Measurements from ENCODE around the gene ITPKB. TPM values are rescaled to one million over a fixed set of nuclear protein-coding genes. Genes with fewer than 3 reads are reported as not detected.
"Not testable (repeated sequence)": the region's sequence is repeated elsewhere in the genome, so short reads cannot be mapped to it uniquely, and the experiment has no call there.

ITPKB gene
- total RNA-seq, 1 donor, result 6.2 TPM

- Histone ChIP-seq H3K4me2 (ENCODE audit: insufficient read depth, low read length) (no peak overlapping the region), H2AFZ (ENCODE audit: low read length) (no peak overlapping the region), H4K20me1 (ENCODE audit: insufficient read depth, low read length) (no peaks in the 10 kb centered on the region), H3K9me3 (ENCODE audit: low read depth, low read length) (no peaks in the 10 kb centered on the region), H3K4me1 (ENCODE audit: insufficient read depth, low read length) (peaks cover 11% of the 10 kb centered on the region), H3K36me3 (ENCODE audit: insufficient read depth, low read length) (no peaks in the 10 kb centered on the region), H3K79me2 (ENCODE audit: insufficient read depth, low read length) (no peaks in the 10 kb centered on the region), H3K27me3 (ENCODE audit: insufficient read depth, low read length) (no peaks in the 10 kb centered on the region), H3K4me3 (ENCODE audit: insufficient read depth, low read length) (no peak overlapping the region), H3K27ac (ENCODE audit: low read depth, low read length) (no peak overlapping the region)
- no peak for TF ChIP-seq CTCF (IDR thresholded peaks at IDR 0.05; ENCODE audit: extremely low read depth, low read depth, low read length)
- no peak for DNase-seq (ENCODE audit: insufficient read length, low spot score, missing footprints)
Observed at GRCh38 chr1:226722240-226722900, 16.7 kb downstream of the ITPKB start.

- H3K4me1 ChIP-seq (ENCODE audit: insufficient read depth, low read length), result peaks cover 17% of the 10 kb centered on the region
- H3K27ac ChIP-seq (ENCODE audit: low read depth, low read length); H3K4me3 ChIP-seq (ENCODE audit: insufficient read depth, low read length); H3K27me3 ChIP-seq (ENCODE audit: insufficient read depth, low read length); H3K4me2 ChIP-seq (ENCODE audit: insufficient read depth, low read length); H4K20me1 ChIP-seq (ENCODE audit: insufficient read depth, low read length); H3K79me2 ChIP-seq (ENCODE audit: insufficient read depth, low read length); DNase-seq (ENCODE audit: insufficient read length, low spot score, missing footprints); H3K9me3 ChIP-seq (ENCODE audit: low read depth, low read length); H3K36me3 ChIP-seq (ENCODE audit: insufficient read depth, low read length); H2AFZ ChIP-seq (ENCODE audit: low read length): not testable (repeated sequence)
Observed at GRCh38 chr1:226720574-226720973, 18.5 kb downstream of the ITPKB start.

GRCh38 chr1:226719596-226720387, 19.3 kb downstream of the ITPKB start:
- H3K27ac ChIP-seq (ENCODE audit: low read depth, low read length), result no peak overlapping the region
- no peaks in the 10 kb centered on the region for H4K20me1 ChIP-seq (ENCODE audit: insufficient read depth, low read length)
- H3K79me2 ChIP-seq (ENCODE audit: insufficient read depth, low read length), result no peaks in the 10 kb centered on the region
- H2AFZ ChIP-seq (ENCODE audit: low read length), result no peak overlapping the region
- no peaks in the 10 kb centered on the region for H3K9me3 ChIP-seq (ENCODE audit: low read depth, low read length)
- no peaks in the 10 kb centered on the region for H3K27me3 ChIP-seq (ENCODE audit: insufficient read depth, low read length)
- H3K4me2 ChIP-seq (ENCODE audit: insufficient read depth, low read length), result no peak overlapping the region
- no peak overlapping the region for H3K4me3 ChIP-seq (ENCODE audit: insufficient read depth, low read length)
- peaks cover 17% of the 10 kb centered on the region for H3K4me1 ChIP-seq (ENCODE audit: insufficient read depth, low read length)
- no peak for DNase-seq (ENCODE audit: insufficient read length, low spot score, missing footprints)
- no peaks in the 10 kb centered on the region for H3K36me3 ChIP-seq (ENCODE audit: insufficient read depth, low read length)
- no peak for TF ChIP-seq CTCF (IDR thresholded peaks at IDR 0.05; ENCODE audit: extremely low read depth, low read depth, low read length)

GRCh38 chr1:226717256-226717909, 21.7 kb downstream of the ITPKB start:
- no peak overlapping the region for H3K4me2 ChIP-seq (ENCODE audit: insufficient read depth, low read length)
- H3K36me3 ChIP-seq (ENCODE audit: insufficient read depth, low read length), result no peaks in the 10 kb centered on the region
- no peak overlapping the region for H2AFZ ChIP-seq (ENCODE audit: low read length)
- no peaks in the 10 kb centered on the region for H3K79me2 ChIP-seq (ENCODE audit: insufficient read depth, low read length)
- no peak for TF ChIP-seq CTCF (IDR thresholded peaks at IDR 0.05; ENCODE audit: extremely low read depth, low read depth, low read length)
- H4K20me1 ChIP-seq (ENCODE audit: insufficient read depth, low read length), result no peaks in the 10 kb centered on the region
- H3K27ac ChIP-seq (ENCODE audit: low read depth, low read length), result no peak overlapping the region
- no peaks in the 10 kb centered on the region for H3K9me3 ChIP-seq (ENCODE audit: low read depth, low read length)
- peaks cover 7% of the 10 kb centered on the region for H3K4me1 ChIP-seq (ENCODE audit: insufficient read depth, low read length)
- DNase-seq (ENCODE audit: insufficient read length, low spot score, missing footprints), result no peak
- no peak overlapping the region for H3K4me3 ChIP-seq (ENCODE audit: insufficient read depth, low read length)
- no peaks in the 10 kb centered on the region for H3K27me3 ChIP-seq (ENCODE audit: insufficient read depth, low read length)
